Ishikawa (cell line): ENCODE measurements around the gene PPIG.

Experiments
- CEBPB ChIP-seq: IDR thresholded peaks from 2 replicates; pipeline ENCODE4 v1.6.1; 2012
- EP300 ChIP-seq: IDR thresholded peaks from 2 replicates; pipeline ENCODE4 v1.6.1; 2012; ENCODE audit warnings: borderline replicate concordance
- FOXM1 ChIP-seq: IDR thresholded peaks from 2 replicates; pipeline ENCODE4 v1.6.1; 2012; ENCODE audit warnings: low read depth, borderline replicate concordance
- MAX ChIP-seq: IDR thresholded peaks from 2 replicates; pipeline ENCODE4 v1.6.1; 2012
- RAD21 ChIP-seq: IDR thresholded peaks from 2 replicates; pipeline ENCODE4 v1.6.1; 2012; ENCODE audit warnings: low read depth
- TAF1 ChIP-seq: IDR thresholded peaks from 2 replicates; pipeline ENCODE4 v1.6.1; 2012; ENCODE audit warnings: low read depth, mild to moderate bottlenecking
- USF1 ChIP-seq: IDR thresholded peaks from 2 replicates; pipeline ENCODE4 v1.6.1; 2012

PPIG gene

GRCh38 chr2:169690958-169691357 is 106.8 kb downstream of the PPIG start:
- TF ChIP-seq USF1 (no peak), TAF1 (no peak), MAX (no peak), EP300 (no peak), FOXM1 (no peak), RAD21 (no peak), CEBPB (no peak)
